Limb (tissue), 2 donors: ENCODE results near the gene AGTRAP.

Source experiments
- DNase-seq, 2 donors: peaks; one replicate each; pipeline ENCODE4 v3.0.0-alpha.2; 2016; ENCODE audit errors: extremely low spot score in 2 of 2

AGTRAP gene

GRCh38 chr1:11733306-11733705, 2.6 kb upstream of the AGTRAP start:
- no peak for DNase-seq

- no peak for DNase-seq
Observed at GRCh38 chr1:11735531-11735853, 444 bp upstream of the AGTRAP start.

DNA sequence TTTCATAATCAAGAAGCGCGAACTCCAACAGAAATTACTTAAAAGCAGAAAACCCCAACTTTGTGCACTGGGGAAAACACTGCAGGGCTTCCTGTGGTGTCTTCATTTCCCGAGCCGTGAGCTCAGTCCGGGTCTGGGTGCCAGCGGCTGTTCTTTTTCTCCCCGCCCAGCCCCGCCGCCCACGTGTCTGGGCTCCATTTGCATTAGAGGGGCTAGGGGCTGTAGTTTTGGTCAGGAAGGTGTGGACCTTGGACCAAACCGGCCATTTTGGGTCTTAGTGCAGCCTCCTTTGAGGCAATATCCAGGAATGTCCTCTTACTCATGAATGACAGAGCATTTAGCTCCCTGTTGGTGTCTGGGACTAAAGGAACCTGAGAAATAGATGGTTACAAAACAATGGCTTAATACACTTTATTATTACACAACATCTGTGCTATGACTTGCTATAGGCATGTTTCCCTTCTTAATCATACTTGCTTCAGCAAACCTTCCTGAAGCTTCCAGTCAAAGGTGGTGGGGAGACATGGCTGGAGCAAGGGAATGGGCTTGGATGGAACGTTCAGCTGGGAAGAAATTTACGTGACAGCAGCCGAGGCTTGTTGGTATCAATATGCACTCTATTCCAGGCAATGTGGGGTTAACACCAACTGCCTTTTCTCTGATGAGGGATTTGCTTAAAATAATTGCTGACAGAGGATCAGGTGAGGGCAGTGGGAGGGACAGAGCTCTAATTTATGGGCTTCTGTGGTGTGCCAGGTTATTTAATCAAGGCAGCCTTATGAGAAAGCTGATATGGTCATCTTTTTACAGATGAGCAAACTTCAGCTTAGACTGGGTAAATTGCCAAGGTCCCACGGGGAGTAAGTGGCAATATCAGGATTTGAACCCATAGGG, 1.1 kb downstream of the AGTRAP start:
- peak in 1 of 2 donors; percentile 59 for DNase-seq

DNA sequence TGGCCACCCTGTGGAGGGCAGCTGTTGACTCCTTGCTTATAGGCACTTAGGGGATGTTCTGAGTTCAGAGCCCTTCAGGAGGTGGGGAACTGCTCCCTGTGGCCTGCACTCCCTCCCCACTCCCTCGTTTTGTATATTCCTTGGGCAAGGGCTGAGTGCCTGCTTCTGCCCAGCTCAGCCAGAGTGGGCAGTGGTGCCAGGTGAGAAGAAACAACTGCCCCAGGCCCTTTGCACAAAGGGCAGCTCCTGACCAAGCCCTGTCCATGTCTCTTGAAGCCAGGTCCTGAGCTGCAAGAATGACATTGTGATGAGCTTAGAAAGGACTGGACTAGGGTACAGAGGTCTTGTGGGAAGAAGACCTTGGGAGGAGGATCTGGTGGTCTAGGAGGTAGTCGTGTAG, 2.2 kb downstream of the AGTRAP start:
- no peak for DNase-seq

GRCh38 chr1:11738783-11739182, 2.8 kb downstream of the AGTRAP start:
- no peak for DNase-seq

DNA sequence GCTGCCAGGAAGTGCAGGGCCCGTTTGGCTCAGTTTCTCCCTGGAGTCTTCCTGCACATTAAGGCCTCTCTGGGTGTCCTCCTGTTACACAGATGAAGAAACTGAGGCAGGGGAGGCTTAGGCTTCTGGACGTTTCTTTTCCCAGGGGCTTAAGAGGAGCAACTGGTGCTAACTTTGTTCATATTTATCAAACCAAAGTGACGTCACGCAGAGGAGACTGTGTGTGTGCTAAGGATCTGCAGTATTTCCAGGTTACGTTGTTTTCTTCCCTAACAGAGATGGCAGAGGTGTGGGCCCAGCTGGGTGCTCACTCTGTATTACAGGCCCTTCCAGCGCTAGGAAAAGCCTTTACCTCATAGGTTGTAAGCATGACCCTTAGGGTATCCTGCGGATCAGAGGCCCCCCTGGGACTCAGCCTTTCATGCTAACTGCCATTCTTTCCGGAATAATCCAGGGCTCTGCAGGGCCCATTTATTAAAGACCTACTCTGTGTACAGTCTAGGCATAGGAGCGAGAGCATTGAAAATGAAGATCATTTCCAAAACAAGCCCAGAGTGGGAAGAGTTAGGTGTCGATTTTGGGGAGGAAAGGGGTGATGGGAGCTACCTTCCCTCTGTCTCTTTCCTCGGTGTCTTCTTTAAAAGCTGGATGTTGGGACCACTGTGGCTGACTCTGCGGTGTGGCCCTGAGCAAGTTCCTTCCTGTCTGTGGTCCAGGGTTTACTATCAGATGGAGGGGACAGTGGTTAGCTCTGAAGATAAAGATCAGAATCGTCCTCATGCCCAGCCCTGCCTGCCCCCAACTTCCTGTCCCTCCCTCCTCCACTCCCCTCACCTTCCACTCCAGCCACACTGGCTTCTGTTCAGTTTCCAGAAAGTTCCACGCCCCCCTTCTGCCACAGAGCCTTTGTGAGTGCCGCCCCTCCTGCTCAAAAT, 4.6 kb downstream of the AGTRAP start:
- no peak for DNase-seq

- no peak for DNase-seq
Observed at GRCh38 chr1:11741482-11741881, 5.5 kb downstream of the AGTRAP start.

DNA sequence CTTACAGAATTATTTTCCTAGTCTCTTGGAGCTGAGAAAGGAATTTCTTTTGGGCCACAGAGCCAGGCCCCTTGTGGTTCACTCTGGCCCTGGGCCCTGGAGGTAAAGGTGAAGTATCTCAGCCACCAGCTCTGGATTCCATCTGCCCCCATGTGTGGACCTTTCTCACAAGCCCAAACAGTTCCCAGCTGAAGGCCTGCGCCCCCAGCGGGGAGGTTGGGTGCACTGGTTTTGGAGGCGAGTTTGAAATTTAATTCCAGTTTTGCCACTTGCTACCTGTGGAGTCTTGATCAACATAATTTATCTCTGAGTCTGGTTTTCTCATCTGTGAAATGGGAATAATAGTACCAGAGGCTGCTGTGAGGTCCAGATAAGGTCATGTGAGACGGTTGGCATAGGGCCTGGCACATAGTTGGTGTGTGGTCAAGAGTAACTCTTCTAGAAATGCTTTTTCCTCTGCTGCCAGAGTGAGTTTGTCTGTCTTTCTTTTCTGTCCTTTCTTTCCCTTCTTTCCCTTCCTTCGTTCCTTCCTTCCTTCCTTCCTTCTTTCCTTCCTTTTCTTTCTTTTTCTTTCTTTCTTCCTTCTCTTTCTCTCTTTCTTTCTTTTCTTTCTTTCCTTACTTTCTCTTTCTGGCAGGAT, 6.1 kb downstream of the AGTRAP start:
- DNase-seq = no peak

DNA sequence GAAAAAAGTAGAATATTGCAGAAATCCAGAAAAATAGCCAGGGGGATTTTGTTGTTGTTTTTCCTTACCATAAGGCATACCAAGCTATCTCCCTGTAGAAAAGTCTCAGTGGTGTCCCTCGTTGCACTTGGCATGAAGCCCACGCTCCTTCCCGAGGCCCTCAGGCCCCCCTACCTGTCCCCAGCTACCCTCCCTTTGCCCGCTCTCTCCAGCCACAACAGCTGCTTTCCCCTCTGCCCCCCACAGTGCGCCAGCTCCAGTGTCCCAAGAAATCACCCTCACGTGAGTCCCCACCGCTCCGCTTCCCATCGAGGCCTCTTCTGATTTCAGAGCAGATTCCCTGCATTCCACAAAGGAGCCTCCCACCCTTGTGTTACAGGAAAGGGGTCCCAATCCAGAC, 8.4 kb downstream of the AGTRAP start:
- no peak for DNase-seq

- DNase-seq = no peak
Observed at GRCh38 chr1:11746092-11746491, 10.2 kb downstream of the AGTRAP start.

DNA sequence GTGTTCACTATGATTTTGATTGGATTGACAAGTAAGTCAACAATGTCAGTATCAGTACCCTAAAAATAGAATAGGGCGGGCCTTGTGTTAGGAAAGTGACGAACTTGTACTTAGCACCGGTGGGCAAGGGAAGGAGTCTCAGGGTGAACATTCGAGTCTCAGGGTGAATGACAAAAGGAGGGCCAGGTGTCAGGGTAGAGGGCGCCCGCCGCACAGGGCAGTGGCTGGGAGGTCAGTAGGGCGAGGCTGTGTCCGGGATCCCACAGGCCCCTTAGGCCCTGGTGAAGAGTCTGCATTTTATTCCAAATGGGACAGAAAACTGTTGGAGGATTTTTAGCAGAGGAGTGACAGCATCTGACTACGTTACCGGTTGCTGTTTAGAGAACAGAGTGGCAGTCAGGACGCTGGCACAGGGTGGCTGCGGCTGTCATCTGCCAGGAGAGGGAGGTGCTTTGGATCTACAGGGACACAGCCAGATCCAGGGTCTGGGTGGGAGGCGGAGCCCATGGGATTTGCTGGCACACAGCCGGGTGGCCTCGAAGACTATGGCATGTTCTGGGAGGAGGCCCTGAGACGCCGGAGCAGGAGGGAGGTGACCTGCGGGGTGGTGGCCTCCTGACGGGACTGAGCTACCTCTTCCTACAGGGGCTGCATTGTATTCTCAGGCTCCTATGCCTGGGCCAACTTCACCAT, 11.0 kb downstream of the AGTRAP start:
- no peak for DNase-seq

GRCh38 chr1:11748294-11749202, 12.6 kb downstream of the AGTRAP start:
- no peak for DNase-seq

- DNase-seq = no peak
Observed at GRCh38 chr1:11749203-11749689, 13.3 kb downstream of the AGTRAP start.

- no peak for DNase-seq
Observed at GRCh38 chr1:11749996-11750395, 14.1 kb downstream of the AGTRAP start.

- DNase-seq = no peak
Observed at GRCh38 chr1:11751087-11751486, 15.2 kb downstream of the AGTRAP start.

DNA sequence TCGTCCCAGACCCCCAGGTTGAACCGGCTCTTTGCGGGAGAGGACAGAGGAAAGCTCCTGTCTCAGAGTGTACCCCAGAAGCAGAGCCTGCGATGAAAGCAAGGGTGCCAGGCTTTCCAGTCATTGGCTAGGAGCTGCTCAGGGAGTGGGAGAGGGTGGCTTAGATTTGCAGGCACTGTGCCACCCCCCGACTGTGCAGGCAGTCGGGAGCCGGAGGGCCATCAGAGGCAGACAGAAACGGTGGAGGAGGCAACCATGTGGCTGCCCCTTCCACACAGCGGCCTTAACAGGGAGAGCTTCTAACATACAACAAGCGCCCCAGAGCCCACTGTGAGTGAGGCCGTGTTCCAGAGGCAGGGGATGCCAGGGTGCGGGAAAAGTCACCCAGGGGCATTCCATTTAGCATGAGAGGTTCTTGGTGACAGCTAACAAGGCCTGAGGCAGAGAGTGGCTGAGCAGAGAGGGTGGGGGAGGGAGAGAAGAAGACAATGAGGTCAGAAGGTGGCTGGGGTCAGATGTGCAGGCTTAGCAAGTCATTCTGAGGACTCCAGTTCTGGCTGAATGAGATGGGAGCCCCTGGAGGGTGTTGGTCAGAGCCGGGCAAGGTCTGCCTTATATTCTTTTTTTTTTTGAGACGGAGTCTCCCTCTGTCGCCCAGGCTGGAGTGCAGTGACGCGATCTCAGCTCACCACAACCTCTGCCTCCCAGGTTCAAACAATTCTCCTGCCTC, 16.6 kb downstream of the AGTRAP start:
- no peak for DNase-seq

- no peak for DNase-seq
Observed at GRCh38 chr1:11753555-11754208, 17.7 kb downstream of the AGTRAP start.

- no peak for DNase-seq
Observed at GRCh38 chr1:11757047-11757446, 21.1 kb downstream of the AGTRAP start.

DNA sequence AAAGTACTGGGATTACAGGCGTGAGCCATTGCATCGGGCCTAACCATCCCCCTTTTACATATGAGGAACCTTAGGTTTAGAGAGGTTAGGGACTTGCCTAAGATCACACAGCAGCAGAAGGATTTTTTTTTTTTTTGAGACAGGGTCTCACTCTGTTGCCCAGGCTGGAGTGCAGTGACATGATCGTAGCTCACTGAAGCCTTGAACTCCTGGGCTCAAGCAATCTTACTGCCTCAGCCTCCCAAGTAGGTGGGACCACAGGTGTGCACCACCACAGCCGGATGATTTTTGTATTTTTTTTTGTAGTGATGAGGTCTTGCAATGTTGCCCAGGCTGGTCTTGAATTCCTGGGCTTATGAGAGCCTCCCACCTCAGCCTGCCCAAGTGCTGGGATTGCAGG, 23.9 kb downstream of the AGTRAP start:
- DNase-seq = no peak
